GM23248 (cell line): ENCODE results near the gene VRK3.

ENCODE experiments used
- EZH2 ChIP-seq: fragments of 200-600 bp; sonication (generic); IDR thresholded peaks from 2 replicates; pipeline ENCODE4 v1.6.1; 2018; ENCODE audit warnings: antibody characterized with exemption, mild to moderate bottlenecking; ENCODE audit not compliant: insufficient read depth, poor library complexity, severe bottlenecking
- EZH2phosphoT487 ChIP-seq: fragments of 200-600 bp; sonication (generic); IDR thresholded peaks from 2 replicates; pipeline ENCODE4 v1.6.1; 2018; ENCODE audit warnings: antibody characterized with exemption, moderate library complexity, mild to moderate bottlenecking, low read depth; ENCODE audit not compliant: insufficient read depth

DNA sequence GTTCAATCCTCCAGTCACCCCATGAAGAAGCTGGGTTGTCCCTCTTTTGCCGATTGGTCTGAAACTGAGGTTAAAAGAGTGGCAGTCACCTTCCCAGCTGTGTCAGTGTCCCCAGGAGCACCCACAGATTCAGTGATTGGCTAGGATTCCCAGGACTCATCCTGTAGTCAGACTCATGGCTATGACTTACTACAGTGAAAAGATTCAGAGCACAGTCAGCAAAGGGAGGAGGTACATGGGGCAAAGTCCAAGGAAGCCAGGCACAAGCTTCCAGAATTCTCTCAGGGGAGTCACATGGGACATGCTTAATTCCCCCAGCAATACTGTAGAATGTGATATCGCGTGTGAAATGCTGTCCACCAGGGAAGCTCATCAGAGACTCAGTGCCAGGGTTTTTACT lies 14.8 kb upstream of the VRK3 start:
- TF ChIP-seq EZH2 (no peak), EZH2phosphoT487 (no peak)
